Heart right ventricle (tissue), 16 donors: ENCODE measurements around the gene RNF8. TPM values are rescaled to one million over a fixed set of nuclear protein-coding genes. Genes with fewer than 3 reads are reported as not detected.
"Not testable (repeated sequence)": the region's sequence is repeated elsewhere in the genome, so short reads cannot be mapped to it uniquely, and the experiment has no call there.

Experiments used
- ATAC-seq, 8 donors: fragments of 200-7000 bp; cut with Tn5 transposase; one replicate each; pipeline ENCODE4 v1.9.1; 2020; ENCODE audit warnings: mild to moderate bottlenecking in 8 of 8, moderate library complexity in 8 of 8, moderate number of reproducible peaks in 1 of 8
- DNase-seq, 2 donors: peaks; one replicate each; pipeline ENCODE4 v3.0.0-alpha.2; 2020
- H3K27ac ChIP-seq, 10 donors: fragments of 200-600 bp; sonication (generic) in 2 of 10; one replicate each; pipeline versions ENCODE4 v1.5.0 to v1.8.0; 2020 to 2022; ENCODE audit warnings: mild to moderate bottlenecking in 3 of 10
- H3K27me3 ChIP-seq, 7 donors: fragments of 200-600 bp; one replicate each; pipeline ENCODE4 v1.8.0; 2021 to 2022; ENCODE audit warnings: mild to moderate bottlenecking in 2 of 7
- H3K36me3 ChIP-seq, 9 donors: fragments of 200-600 bp; sonication (generic) in 1 of 9; one replicate each; pipeline versions ENCODE4 v1.5.0 to v1.8.0; 2020 to 2022; ENCODE audit warnings: mild to moderate bottlenecking in 2 of 9
- H3K4me1 ChIP-seq, 9 donors: fragments of 200-600 bp; sonication (generic) in 1 of 9; one replicate each; pipeline versions ENCODE4 v1.5.0 to v1.8.0; 2020 to 2022; ENCODE audit warnings: mild to moderate bottlenecking in 4 of 9
- H3K4me3 ChIP-seq, 10 donors: fragments of 200-600 bp; sonication (generic) in 2 of 10; one replicate each; pipeline versions ENCODE4 v1.5.0 to v1.8.0; 2020 to 2022; ENCODE audit warnings: mild to moderate bottlenecking in 7 of 10, moderate library complexity in 2 of 10
- H3K9me3 ChIP-seq, 11 donors: fragments of 200-600 bp in 10 of 11; sonication (generic) in 2 of 11; one replicate each; pipeline versions ENCODE4 v1.5.0 to v1.8.0; 2013 to 2022; ENCODE audit warnings: mild to moderate bottlenecking in 2 of 11, control low read depth in 1 of 11, moderate library complexity in 1 of 11
- WGBS, 2 donors: extraction: QIAGEN DNeasy Blood & Tissue Kit; methylation state at CpG; one replicate each; pipeline ENCODE4 v1.1.7; 2013; ENCODE audit warnings: inconsistent platforms in 1 of 2; 5-methylcytosine and 5-hydroxymethylcytosine counted together
- intact Hi-C, 10 donors: fragments of 100-400 bp; cut with DNase I; formaldehyde crosslinking; loops; one replicate each; pipeline versions ENCODE4 v1.11.1 to v1.14.2; 2022
- polyA plus RNA-seq, 2 donors: library from polyadenylated mRNA; stranded (reverse); fragments of 200-250 nt; gene quantifications; one replicate each; pipeline ENCODE4 v1.2.3, GENCODE V29; 2013
- total RNA-seq, 10 donors: library from RNA; stranded (reverse); fragmentation: NEBNext Ultra II Directional in 3 of 10; extraction: Animal tissue kit (Norgen Biotek cat#: 25700) in 3 of 10; gene quantifications; one replicate each; pipeline versions ENCODE4 v1.2.1 to v1.2.4, GENCODE V29; 2021 to 2023
- TF ChIP-seq, protein P1 (sequence below), 9 donors: fragments of 200-600 bp; sonication (generic) in 2 of 9; IDR thresholded peaks; one replicate each; pipeline versions ENCODE4 v1.5.0 to v1.8.0; 2021 to 2022; ENCODE audit warnings: antibody characterized with exemption in 9 of 9, mild to moderate bottlenecking in 5 of 9, moderate library complexity in 1 of 9
- donor health status: Arrhythmogenic right ventricular cardiomyopathy.
- donor health status: ischemic (EF 13 %, LVEDD 7.1; RV severe dilation, severe dysfunction).
- donor health status: healthy with polysubstance abuse.
- donor health status: DM: no; HTN: yes; CAD: no.
- donor health status: DM: no; HTN: no; CAD: no.
- donor health status: ischemic (EF 25% LVEDD 6.9; RV normal size, moderate dysfunction).
- donor health status: ischemic (EF 25% LVEDD 5.7; RV mildly dilated, moderate dysfunction).
- donor health status: healthy.
- donor health status: DM: yes; HTN: yes; CAD: no.
- donor health status: Ischemic cardiomyopathy.
- donor health status: ischemic (EF 35%, LVEDD 5.7; RV mildly dilated, moderate dysfunction).
- donor health status: nonischemic (EF 11% LVEDD 7.7; RV severe dilation, severe dysfunction).
- donor health status: DM: yes; HTN: yes; CAD: no.
- donor health status: PGD.
- donor health status: ischemic (EF 29% LVEDD 5.4; RV normal size, mild dysfunction).
- donor health status: nonischemic (EF 23%, LVEDD 6.1; RV moderate dilation, normal function).

The RNF8 gene
- total and polyA plus RNA-seq, 12 donors = 9.5 to 17.5 (median 14.4) TPM

DNA sequence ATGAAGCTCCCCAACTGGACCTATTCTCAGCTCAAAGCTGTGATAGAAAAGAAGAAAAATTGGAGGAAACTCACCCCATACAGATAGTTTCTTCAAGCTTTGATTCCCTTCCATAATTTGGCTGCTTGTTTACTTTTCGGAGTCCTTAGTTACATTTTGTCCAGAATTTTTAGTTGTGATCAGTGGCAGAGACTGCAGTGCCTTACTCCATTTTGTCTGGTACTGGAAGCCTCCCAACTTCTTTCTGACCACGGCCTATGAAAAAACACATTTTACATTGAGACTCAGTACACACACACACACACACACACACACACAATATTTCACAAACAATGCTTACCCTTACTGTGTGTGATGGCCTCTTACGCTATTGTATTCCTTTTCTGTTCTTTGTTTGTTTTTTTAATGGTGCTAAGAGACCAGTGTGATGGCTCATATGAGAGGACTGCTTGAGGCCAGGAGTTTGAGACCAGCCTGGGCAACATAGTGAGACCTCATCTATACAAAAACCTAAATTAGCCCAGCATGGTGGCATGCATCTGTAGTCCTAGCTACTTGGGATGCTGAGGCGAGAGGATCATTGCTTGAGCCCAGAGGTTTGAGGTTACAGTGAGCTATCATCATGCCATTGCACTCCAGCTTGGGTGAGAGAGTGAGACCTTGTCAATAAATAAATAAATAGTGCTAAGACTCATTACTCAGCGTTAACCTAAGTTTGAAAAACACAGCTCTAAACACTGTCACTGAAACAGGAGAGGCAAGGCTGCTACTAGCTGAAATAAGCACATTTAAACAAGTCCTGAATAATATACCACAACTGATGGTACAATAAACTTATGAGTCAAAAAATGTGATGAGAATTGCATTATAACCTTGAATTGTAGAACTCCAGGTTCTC, 13.8 kb upstream of the RNF8 start:
- H3K27me3 ChIP-seq = no peaks in the 10 kb centered on the region
- H3K27ac ChIP-seq = no peak overlapping the region
- peaks cover 0 to 2% (median 0%) of the 10 kb centered on the region in 9 donors for H3K4me1 ChIP-seq
- H3K4me3 ChIP-seq = no peak overlapping the region
- H3K9me3 ChIP-seq = no peaks in the 10 kb centered on the region
- ATAC-seq (no peak), DNase-seq (no peak)
- TF ChIP-seq, protein P1, sequence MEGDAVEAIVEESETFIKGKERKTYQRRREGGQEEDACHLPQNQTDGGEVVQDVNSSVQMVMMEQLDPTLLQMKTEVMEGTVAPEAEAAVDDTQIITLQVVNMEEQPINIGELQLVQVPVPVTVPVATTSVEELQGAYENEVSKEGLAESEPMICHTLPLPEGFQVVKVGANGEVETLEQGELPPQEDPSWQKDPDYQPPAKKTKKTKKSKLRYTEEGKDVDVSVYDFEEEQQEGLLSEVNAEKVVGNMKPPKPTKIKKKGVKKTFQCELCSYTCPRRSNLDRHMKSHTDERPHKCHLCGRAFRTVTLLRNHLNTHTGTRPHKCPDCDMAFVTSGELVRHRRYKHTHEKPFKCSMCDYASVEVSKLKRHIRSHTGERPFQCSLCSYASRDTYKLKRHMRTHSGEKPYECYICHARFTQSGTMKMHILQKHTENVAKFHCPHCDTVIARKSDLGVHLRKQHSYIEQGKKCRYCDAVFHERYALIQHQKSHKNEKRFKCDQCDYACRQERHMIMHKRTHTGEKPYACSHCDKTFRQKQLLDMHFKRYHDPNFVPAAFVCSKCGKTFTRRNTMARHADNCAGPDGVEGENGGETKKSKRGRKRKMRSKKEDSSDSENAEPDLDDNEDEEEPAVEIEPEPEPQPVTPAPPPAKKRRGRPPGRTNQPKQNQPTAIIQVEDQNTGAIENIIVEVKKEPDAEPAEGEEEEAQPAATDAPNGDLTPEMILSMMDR (IDR thresholded peaks at IDR 0.05) = no peak
- 89 to 91% methylated on average over 5 of the region's 5 CpGs for WGBS, 2 donors
- no peaks in the 10 kb centered on the region for H3K36me3 ChIP-seq
- intact Hi-C loops = loop anchor here in 1 of 10 donors (10.0 kb wide), 1 partner anchor 355 kb away; the partner anchor contains the start of gene MDGA1

DNA sequence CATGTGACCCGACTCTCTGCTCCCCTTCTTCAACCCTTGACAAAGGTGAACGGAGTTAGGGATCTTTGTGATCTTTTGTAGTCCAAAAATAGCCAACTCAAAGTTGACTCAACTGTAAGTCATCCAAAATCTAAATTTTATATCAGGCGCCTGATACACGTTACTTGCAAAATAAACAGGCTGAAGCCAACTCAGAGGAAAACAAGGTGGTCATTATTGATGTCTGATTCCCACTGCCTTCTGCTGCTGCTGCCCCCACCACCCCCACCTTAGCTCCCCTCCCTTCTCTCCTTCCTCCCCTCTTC, 13.2 kb upstream of the RNF8 start:
- H3K9me3 ChIP-seq = no peaks in the 10 kb centered on the region
- DNase-seq (no peak), ATAC-seq (no peak)
- TF ChIP-seq, protein P1 (IDR thresholded peaks at IDR 0.05) = no peak
- intact Hi-C loops = no loop called here
- no peak overlapping the region for H3K4me3 ChIP-seq
- H3K4me1 ChIP-seq = no peaks in the 10 kb centered on the region
- no peaks in the 10 kb centered on the region for H3K27me3 ChIP-seq
- WGBS, 2 donors = 76 to 82% methylated on average over 4 of the region's 4 CpGs
- no peaks in the 10 kb centered on the region for H3K36me3 ChIP-seq
- no peak overlapping the region for H3K27ac ChIP-seq

DNA sequence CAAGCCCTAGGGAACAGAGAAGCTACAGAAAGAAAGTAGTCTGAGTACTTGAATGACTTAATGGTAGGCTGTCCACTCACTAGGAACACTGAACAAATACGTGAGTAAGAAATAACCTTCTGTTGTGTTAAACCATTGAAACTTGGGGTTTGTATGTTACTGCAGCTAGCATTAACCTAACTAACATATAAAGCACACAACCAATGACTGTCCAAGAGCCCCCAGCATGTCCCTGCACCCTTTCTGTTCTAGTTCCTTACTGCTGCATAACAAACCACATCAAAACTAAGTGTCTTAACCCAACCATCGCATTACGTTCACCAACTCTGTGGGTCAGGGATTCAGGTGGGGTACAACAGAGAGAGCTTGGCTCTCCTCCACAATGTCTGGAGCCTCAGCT, 10.5 kb upstream of the RNF8 start:
- Histone ChIP-seq H3K4me1 (no peaks in the 10 kb centered on the region), H3K27me3 (peaks cover 0 to 6% (median 0%) of the 10 kb centered on the region in 7 donors), H3K36me3 (no peaks in the 10 kb centered on the region), H3K27ac (no peak overlapping the region), H3K9me3 (peaks cover 0 to 4% (median 0%) of the 10 kb centered on the region in 11 donors), H3K4me3 (no peak overlapping the region)
- 92 to 94% methylated on average over 3 of the region's 3 CpGs for WGBS, 2 donors
- intact Hi-C loops = no loop called here
- no peak for DNase-seq
- TF ChIP-seq, protein P1 (IDR thresholded peaks at IDR 0.05) = no peak
- no peak for ATAC-seq

DNA sequence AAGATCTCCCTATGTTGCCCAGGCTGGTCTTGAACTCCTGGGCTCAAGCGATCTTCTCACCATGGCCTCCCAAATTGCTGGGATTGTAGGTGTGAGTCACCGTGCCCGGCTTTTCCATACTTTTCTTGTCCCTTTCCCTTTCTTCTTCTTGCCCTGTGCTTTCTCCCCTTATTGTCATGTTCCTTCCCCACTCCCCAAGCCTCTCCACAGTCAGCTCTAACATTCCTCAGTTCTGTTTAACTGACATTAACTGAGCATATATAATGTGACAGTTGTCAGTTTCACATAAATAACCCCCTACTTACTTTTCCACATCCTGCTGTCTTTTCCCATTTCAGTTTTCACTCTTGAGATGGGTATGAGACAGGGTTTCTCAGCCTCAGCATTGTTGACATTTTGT, 9.5 kb upstream of the RNF8 start:
- whole genome bisulfite sequencing, 2 donors = 86 to 87% methylated on average over 3 of the region's 3 CpGs
- TF ChIP-seq, protein P1 (IDR thresholded peaks at IDR 0.05) = no peak
- DNase-seq (no peak), ATAC-seq (no peak)
- Histone ChIP-seq H3K27ac (no peak overlapping the region), H3K36me3 (no peaks in the 10 kb centered on the region), H3K4me1 (no peaks in the 10 kb centered on the region), H3K9me3 (peaks cover 0 to 4% (median 0%) of the 10 kb centered on the region in 11 donors), H3K4me3 (no peak overlapping the region), H3K27me3 (peaks cover 0 to 6% (median 0%) of the 10 kb centered on the region in 7 donors)
- intact Hi-C loops = no loop called here

DNA sequence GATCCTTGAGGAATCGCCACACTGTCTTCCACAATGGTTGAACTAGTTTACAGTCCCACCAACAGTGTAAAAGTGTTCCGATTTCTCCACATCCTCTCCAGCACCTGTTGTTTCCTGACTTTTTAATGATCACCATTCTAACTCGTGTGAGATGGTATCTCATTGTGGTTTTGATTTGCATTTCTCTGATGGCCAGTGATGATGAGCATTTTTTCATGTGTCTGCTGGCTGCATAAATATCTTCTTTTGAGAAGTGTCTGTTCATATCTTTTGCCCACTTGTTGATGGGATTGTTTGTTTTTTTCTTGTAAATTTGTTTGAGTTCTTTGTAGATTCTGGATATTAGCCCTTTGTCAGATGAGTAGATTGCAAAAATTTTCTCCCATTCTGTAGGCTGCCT, 8.0 kb upstream of the RNF8 start:
- H3K4me1 ChIP-seq, H3K9me3 ChIP-seq, intact Hi-C loops, ATAC-seq, H3K27me3 ChIP-seq, H3K27ac ChIP-seq, H3K4me3 ChIP-seq, DNase-seq, H3K36me3 ChIP-seq: not testable (repeated sequence)
- 78 to 87% methylated on average over 3 of the region's 3 CpGs for WGBS, 2 donors
